B cell (primary cell): ENCODE measurements around the gene BMP5. TPM values are rescaled to one million over a fixed set of nuclear protein-coding genes. Genes with fewer than 3 reads are reported as not detected.

Experiments used
- ATAC-seq: fragments of 200-7000 bp; cut with Tn5 transposase; one replicate; pipeline ENCODE4 v1.10.0; 2021; ENCODE audit warnings: low read depth, mild to moderate bottlenecking, moderate number of reproducible peaks, moderate library complexity
- CTCF ChIA-PET: fragments of 350-600 bp; sonication (Branson Sonifier 250); formaldehyde crosslinking; loops from one replicate; lab custom pipeline; 2021; ENCODE audit warnings: antibody characterized with exemption, inconsistent platforms; lab: Charles Lee
- POLR2A ChIA-PET: fragments of 350-600 bp; sonication (Branson Sonifier 250); formaldehyde crosslinking; loops from one replicate; lab custom pipeline; 2021; ENCODE audit warnings: antibody characterized with exemption; lab: Charles Lee
- DNase-seq: peaks from one replicate; pipeline ENCODE4 v3.0.0; 2013
- H2AFZ ChIP-seq: 2 replicates; pipeline ENCODE4 v1.6.1; 2012; ENCODE audit warnings: mild to moderate bottlenecking, low read depth, low read length; ENCODE audit not compliant: insufficient read depth, poor library complexity, severe bottlenecking
- H3K27ac ChIP-seq, 2 donors: 1 replicate in 1 of 2; 2 replicates in 1 of 2; pipeline ENCODE4 v1.5.1; 2012 to 2013; ENCODE audit warnings: low read length in 2 of 2, mild to moderate bottlenecking in 2 of 2, moderate library complexity in 1 of 2
- H3K27me3 ChIP-seq, 4 experiments: fragments of 200-600 bp in 1 of 4; sonication (generic) in 1 of 4; replicated peaks in 1 of 4; 1 replicate in 2 of 4; 2 replicates in 2 of 4; pipeline versions ENCODE4 v1.6.1 to v1.7.0; 2013 to 2016; ENCODE audit warnings: low read length in 3 of 4, mild to moderate bottlenecking in 2 of 4, mixed read lengths in 1 of 4, moderate library complexity in 1 of 4; ENCODE audit not compliant: insufficient read depth in 4 of 4, control insufficient read depth in 3 of 4; ENCODE audit errors: control extremely low read depth in 1 of 4
- H3K36me3 ChIP-seq, 2 experiments: replicated peaks in 1 of 2; 1 replicate in 1 of 2; 2 replicates in 1 of 2; pipeline versions ENCODE4 v1.6.1 to v1.7.1; 2013; ENCODE audit warnings: low read length in 1 of 2; ENCODE audit not compliant: insufficient read depth in 2 of 2, control insufficient read depth in 1 of 2; ENCODE audit errors: control extremely low read depth in 1 of 2, extremely low read depth in 1 of 2
- H3K4me1 ChIP-seq, 2 donors: fragments of 200-600 bp in 1 of 2; sonication (generic) in 1 of 2; 1 replicate in 1 of 2; 2 replicates in 1 of 2; pipeline versions ENCODE4 v1.5.1 to v1.6.1; 2013 to 2017; ENCODE audit warnings: low read length in 2 of 2; ENCODE audit not compliant: control insufficient read depth in 2 of 2, insufficient read depth in 2 of 2
- H3K4me2 ChIP-seq: replicated peaks from 2 replicates; pipeline ENCODE3; 2012; ENCODE audit warnings: mild to moderate bottlenecking, low read depth, low read length; ENCODE audit not compliant: poor library complexity, severe bottlenecking
- H3K4me3 ChIP-seq, 5 experiments: fragments of 200-600 bp in 1 of 5; sonication (generic) in 1 of 5; 1 replicate in 3 of 5; 2 replicates in 2 of 5; pipeline versions ENCODE4 v1.5.1 to v1.7.0; 2011 to 2016; ENCODE audit warnings: low read length in 4 of 5, mild to moderate bottlenecking in 4 of 5, low read depth in 2 of 5, control low read depth in 1 of 5, moderate library complexity in 1 of 5; ENCODE audit not compliant: insufficient read depth in 1 of 5; ENCODE audit errors: control extremely low read depth in 1 of 5, extremely low read depth in 1 of 5
- H3K79me2 ChIP-seq: fragments of 200-600 bp; sonication (generic); one replicate; pipeline ENCODE4 v1.6.0; 2016; ENCODE audit warnings: low read length; ENCODE audit not compliant: control insufficient read depth, insufficient read depth
- H3K9ac ChIP-seq: fragments of 200-600 bp; sonication (generic); 2 replicates; pipeline ENCODE4 v1.6.1; 2017; ENCODE audit warnings: mild to moderate bottlenecking, low read length, moderate library complexity
- H3K9me3 ChIP-seq, 3 donors: one replicate each; pipeline versions ENCODE4 v1.6.1 to v1.7.1; 2013; ENCODE audit warnings: low read length in 2 of 3; ENCODE audit not compliant: control insufficient read depth in 2 of 3, insufficient read depth in 1 of 3; ENCODE audit errors: control extremely low read depth in 1 of 3
- H4K20me1 ChIP-seq: 2 replicates; pipeline ENCODE4 v1.6.0; 2012; ENCODE audit warnings: mild to moderate bottlenecking, low read length; ENCODE audit not compliant: insufficient read depth, control insufficient read depth, poor library complexity, severe bottlenecking
- H3K27ac Mint-ChIP-seq: one replicate; pipeline ENCODE4 v1.8.0; 2021; ENCODE audit warnings: mixed read lengths
- H3K27me3 Mint-ChIP-seq: one replicate; pipeline ENCODE4 v1.8.0; 2021; ENCODE audit warnings: mixed read lengths
- H3K4me1 Mint-ChIP-seq: one replicate; pipeline ENCODE4 v1.8.0; 2021; ENCODE audit warnings: mixed read lengths
- H3K4me3 Mint-ChIP-seq: one replicate; pipeline ENCODE4 v1.8.0; 2021; ENCODE audit warnings: mixed read lengths
- H3K9me3 Mint-ChIP-seq: one replicate; pipeline ENCODE4 v1.8.0; 2022; ENCODE audit warnings: mixed read lengths; ENCODE audit not compliant: insufficient read depth
- EZH2 ChIP-seq: IDR thresholded peaks from 2 replicates; pipeline ENCODE4 v1.6.1; 2012; ENCODE audit warnings: borderline replicate concordance, low read depth, mild to moderate bottlenecking, moderate library complexity, low read length; ENCODE audit not compliant: insufficient read depth, poor library complexity, severe bottlenecking
- WGBS: methylation state at CpG from one replicate; pipeline ENCODE4 v1.1.5; 2013; ENCODE audit warnings: missing lambda C conversion rate; ENCODE audit not compliant: insufficient coverage; 5-methylcytosine and 5-hydroxymethylcytosine counted together
- intact Hi-C: fragments of 100-400 bp; cut with micrococcal nuclease; formaldehyde crosslinking; loops from one replicate; pipeline ENCODE4 v1.10.0; 2022
- polyA plus RNA-seq: library from polyadenylated mRNA; depleted of rRNA; stranded (reverse); fragments of >200 nt; gene quantifications from 2 replicates; pipeline ENCODE4 v1.2.3, GENCODE V29; 2012
- total RNA-seq, 2 donors: library from RNA; stranded (reverse); fragments of 120-200 nt in 1 of 2; gene quantifications; 1 replicate in 1 of 2; 2 replicates in 1 of 2; pipeline versions ENCODE4 v1.2.3 to v1.2.4, GENCODE V29; 2013 to 2022
- TF ChIP-seq, protein P1 (sequence below): fragments of 200-600 bp; IDR thresholded peaks from one replicate; pipeline ENCODE4 v1.8.0; 2022; ENCODE audit warnings: antibody characterized with exemption, mild to moderate bottlenecking

The BMP5 gene
- total and polyA plus RNA-seq, 2 donors (not counting 1 experiment from before 2014, with no cell fraction given) = not detected

DNA sequence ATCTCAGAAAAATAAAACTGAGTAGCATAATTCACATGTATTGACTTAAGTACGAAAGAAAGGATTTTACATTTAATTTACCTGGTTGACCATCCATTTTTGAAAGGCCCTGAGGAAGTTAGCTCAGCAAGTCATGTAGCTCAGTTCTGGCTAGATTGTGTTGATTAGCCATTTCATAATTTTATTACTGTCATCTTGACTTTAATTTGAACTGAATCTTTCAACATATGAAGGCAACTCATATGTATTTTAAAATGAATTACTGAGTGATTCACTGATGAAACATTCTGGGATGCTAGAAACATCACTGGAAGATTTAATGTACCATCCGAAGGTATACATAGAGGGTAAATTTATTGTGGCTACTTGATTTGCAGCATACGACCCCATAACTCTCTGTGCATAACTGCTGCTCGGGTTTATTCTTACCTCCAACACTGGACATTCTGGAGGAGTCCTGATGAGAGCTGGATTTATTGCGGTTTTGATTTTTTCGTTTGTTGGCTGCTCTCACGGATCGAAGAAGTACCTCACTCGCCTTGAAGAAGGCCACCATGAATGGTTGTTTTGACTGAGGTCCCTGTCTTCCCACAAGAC, 101.7 kb downstream of the BMP5 start:
- Histone ChIP-seq H3K9ac (no peak overlapping the region), H3K36me3 (no peaks in the 10 kb centered on the region), H3K4me1 (no peaks in the 10 kb centered on the region), H3K9me3 (no peaks in the 10 kb centered on the region), H3K27me3 (no peaks in the 10 kb centered on the region), H3K4me3 (no peak overlapping the region), H2AFZ (no peak overlapping the region), H4K20me1 (no peaks in the 10 kb centered on the region), H3K79me2 (no peaks in the 10 kb centered on the region), H3K4me2 (no peak overlapping the region), H3K27ac (no peak overlapping the region)
- no peak for ATAC-seq
- no peaks in the 10 kb centered on the region for H3K27me3 Mint-ChIP-seq
- intact Hi-C loops = no loop called here
- H3K9me3 Mint-ChIP-seq = no peaks in the 10 kb centered on the region
- no peak overlapping the region for H3K4me3 Mint-ChIP-seq
- WGBS = 94% methylated on average over 5 of the region's 9 CpGs
- CTCF ChIA-PET = no interaction called here
- POLR2A ChIA-PET = no interaction called here
- H3K4me1 Mint-ChIP-seq = no peaks in the 10 kb centered on the region
- DNase-seq = no peak
- TF ChIP-seq, protein P1, sequence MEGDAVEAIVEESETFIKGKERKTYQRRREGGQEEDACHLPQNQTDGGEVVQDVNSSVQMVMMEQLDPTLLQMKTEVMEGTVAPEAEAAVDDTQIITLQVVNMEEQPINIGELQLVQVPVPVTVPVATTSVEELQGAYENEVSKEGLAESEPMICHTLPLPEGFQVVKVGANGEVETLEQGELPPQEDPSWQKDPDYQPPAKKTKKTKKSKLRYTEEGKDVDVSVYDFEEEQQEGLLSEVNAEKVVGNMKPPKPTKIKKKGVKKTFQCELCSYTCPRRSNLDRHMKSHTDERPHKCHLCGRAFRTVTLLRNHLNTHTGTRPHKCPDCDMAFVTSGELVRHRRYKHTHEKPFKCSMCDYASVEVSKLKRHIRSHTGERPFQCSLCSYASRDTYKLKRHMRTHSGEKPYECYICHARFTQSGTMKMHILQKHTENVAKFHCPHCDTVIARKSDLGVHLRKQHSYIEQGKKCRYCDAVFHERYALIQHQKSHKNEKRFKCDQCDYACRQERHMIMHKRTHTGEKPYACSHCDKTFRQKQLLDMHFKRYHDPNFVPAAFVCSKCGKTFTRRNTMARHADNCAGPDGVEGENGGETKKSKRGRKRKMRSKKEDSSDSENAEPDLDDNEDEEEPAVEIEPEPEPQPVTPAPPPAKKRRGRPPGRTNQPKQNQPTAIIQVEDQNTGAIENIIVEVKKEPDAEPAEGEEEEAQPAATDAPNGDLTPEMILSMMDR = no peak
- no peak for TF ChIP-seq EZH2
- H3K27ac Mint-ChIP-seq = no peak overlapping the region

DNA sequence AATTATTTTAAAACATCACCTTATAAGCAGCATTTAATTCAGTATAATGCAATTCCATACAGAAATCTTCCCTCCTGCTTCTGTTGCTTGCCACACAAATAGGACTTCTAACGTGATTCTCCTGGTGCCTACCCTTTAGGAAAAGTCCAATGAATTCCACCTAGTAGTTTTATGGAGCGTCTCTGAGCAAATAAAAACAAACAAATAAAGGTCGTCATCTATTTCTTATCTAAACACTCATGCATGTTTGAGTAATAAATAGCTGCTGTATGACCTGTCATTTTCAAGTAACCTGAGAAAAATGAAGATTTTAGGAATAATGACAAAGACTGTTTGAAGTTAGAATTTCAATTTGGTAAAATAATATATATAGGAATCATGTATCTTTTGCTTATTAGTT, 102.7 kb downstream of the BMP5 start:
- TF ChIP-seq, protein P1 = no peak
- no peak for TF ChIP-seq EZH2
- no peaks in the 10 kb centered on the region for H3K9me3 ChIP-seq
- no peaks in the 10 kb centered on the region for H3K4me1 Mint-ChIP-seq
- H3K4me1 ChIP-seq = no peaks in the 10 kb centered on the region
- H3K36me3 ChIP-seq = no peaks in the 10 kb centered on the region
- H3K9me3 Mint-ChIP-seq = no peaks in the 10 kb centered on the region
- no peaks in the 10 kb centered on the region for H3K27me3 Mint-ChIP-seq
- intact Hi-C loops = no loop called here
- no peak overlapping the region for H3K27ac ChIP-seq
- H3K79me2 ChIP-seq = no peaks in the 10 kb centered on the region
- no peak overlapping the region for H2AFZ ChIP-seq
- H3K4me3 ChIP-seq = no peak overlapping the region
- no peak overlapping the region for H3K4me2 ChIP-seq
- H3K4me3 Mint-ChIP-seq = no peak overlapping the region
- no peak for DNase-seq
- ATAC-seq = no peak
- POLR2A ChIA-PET = no interaction called here
- CTCF ChIA-PET = no interaction called here
- H3K27ac Mint-ChIP-seq = no peak overlapping the region
- H4K20me1 ChIP-seq = no peaks in the 10 kb centered on the region
- WGBS = no CpG with 5 or more reads among the region's 3 CpGs
- H3K9ac ChIP-seq = no peak overlapping the region
- H3K27me3 ChIP-seq = no peaks in the 10 kb centered on the region
